Hepatocyte (in vitro differentiated cells): ENCODE data around the gene ZNF586.

Experiments
- CTCF ChIP-seq: fragments of 200-600 bp; sonication (generic); IDR thresholded peaks from 2 replicates; pipeline ENCODE4 v1.5.1; 2016; ENCODE audit warnings: antibody characterized with exemption, mild to moderate bottlenecking; ENCODE audit not compliant: poor library complexity
- EZH2phosphoT487 ChIP-seq: fragments of 200-600 bp; sonication (generic); IDR thresholded peaks from one replicate; pipeline ENCODE4 v1.6.1; 2018; ENCODE audit warnings: antibody characterized with exemption, mild to moderate bottlenecking, low read depth, moderate library complexity; ENCODE audit not compliant: unreplicated experiment, severe bottlenecking

GRCh38 chr19:57773488-57773887, 4.0 kb downstream of the ZNF586 start:
- TF ChIP-seq CTCF, result no peak
- no peak for TF ChIP-seq EZH2phosphoT487
